H1 (cell line): ENCODE results near the gene F5. TPM values are rescaled to one million over a fixed set of nuclear protein-coding genes. Genes with fewer than 3 reads are reported as not detected.

Experiments
- CTCF ChIA-PET: fragments of 300-600 bp; sonication (Branson Sonifier 250); formaldehyde crosslinking; loops from one replicate; lab custom pipeline; 2021; ENCODE audit not compliant: partially characterized antibody; lab: Charles Lee
- POLR2A ChIA-PET: fragments of 300-600 bp; sonication (Branson Sonifier 250); formaldehyde crosslinking; loops from one replicate; lab custom pipeline; 2021; ENCODE audit warnings: inconsistent platforms; ENCODE audit not compliant: partially characterized antibody; lab: Charles Lee
- DNase-seq, 2 experiments: peaks; one replicate each; pipeline versions ENCODE4 v3.0.0 to v3.0.0-alpha.2; 2010 to 2022; ENCODE audit warnings: low spot score in 2 of 2, low read depth in 1 of 2, mixed read lengths in 1 of 2
- FAIRE-seq: peaks from 2 replicates; lab custom pipeline; 2011; peaks lifted over from hg19 to GRCh38; lab: Jason Lieb, UNC
- H2AFZ ChIP-seq: 2 replicates; pipeline ENCODE4 v1.8.1; 2012; ENCODE audit warnings: low read length, inconsistent platforms
- H2AK5ac ChIP-seq: 2 replicates; pipeline ENCODE4 v1.6.1; 2013; ENCODE audit warnings: low read depth, low read length
- H2BK120ac ChIP-seq: replicated peaks from 2 replicates; pipeline ENCODE3; 2013; ENCODE audit warnings: low read depth, low read length, inconsistent platforms
- H2BK12ac ChIP-seq: 2 replicates; pipeline ENCODE4 v1.6.1; 2013; ENCODE audit warnings: low read depth, low read length
- H2BK15ac ChIP-seq: 2 replicates; pipeline ENCODE4 v1.6.1; 2013; ENCODE audit warnings: low read length
- H2BK20ac ChIP-seq: 2 replicates; pipeline ENCODE4 v1.6.1; 2013; ENCODE audit warnings: low read length
- H2BK5ac ChIP-seq: 2 replicates; pipeline ENCODE4 v1.6.1; 2013; ENCODE audit warnings: low read depth, low read length
- H3K14ac ChIP-seq: 2 replicates; pipeline ENCODE4 v1.6.1; 2013; ENCODE audit warnings: inconsistent platforms; ENCODE audit not compliant: insufficient read length
- H3K18ac ChIP-seq: 2 replicates; pipeline ENCODE4 v1.6.1; 2013; ENCODE audit warnings: low read length; ENCODE audit errors: extremely low read depth
- H3K23ac ChIP-seq: 2 replicates; pipeline ENCODE4 v1.6.1; 2013; ENCODE audit warnings: inconsistent platforms; ENCODE audit not compliant: insufficient read length
- H3K23me2 ChIP-seq: 2 replicates; pipeline ENCODE4 v1.6.1; 2013; ENCODE audit warnings: low read depth, low read length
- H3K27ac ChIP-seq: 2 replicates; pipeline ENCODE4 v1.6.1; 2011; ENCODE audit warnings: low read depth, low read length, inconsistent platforms
- H3K27me3 ChIP-seq, 4 experiments: replicated peaks in 1 of 4; 1 replicate in 1 of 4; 2 replicates in 3 of 4; pipeline versions ENCODE4 v1.6.1 to v1.8.1; 2011 to 2013; ENCODE audit warnings: low read length in 3 of 4, mild to moderate bottlenecking in 3 of 4, inconsistent platforms in 2 of 4, mixed read lengths in 2 of 4, moderate library complexity in 1 of 4; ENCODE audit not compliant: control insufficient read depth in 3 of 4, insufficient read depth in 3 of 4; ENCODE audit errors: extremely low read depth in 1 of 4
- H3K36me3 ChIP-seq, 4 experiments: 2 replicates each; pipeline versions ENCODE4 v1.6.1 to v1.8.1; 2011 to 2013; ENCODE audit warnings: mild to moderate bottlenecking in 4 of 4, low read length in 3 of 4, moderate library complexity in 2 of 4, control low read depth in 1 of 4, inconsistent platforms in 1 of 4; ENCODE audit not compliant: insufficient read depth in 4 of 4, control insufficient read depth in 2 of 4
- H3K4ac ChIP-seq: replicated peaks from 2 replicates; pipeline ENCODE3; 2013; ENCODE audit warnings: low read length, low read depth, mixed read lengths, inconsistent platforms; ENCODE audit not compliant: insufficient read length
- H3K4me1 ChIP-seq, 4 experiments: replicated peaks in 1 of 4; 1 replicate in 1 of 4; 2 replicates in 3 of 4; pipeline versions ENCODE4 v1.6.1 to v1.8.1; 2011 to 2013; ENCODE audit warnings: low read length in 3 of 4, inconsistent platforms in 2 of 4, mixed read lengths in 1 of 4; ENCODE audit not compliant: insufficient read depth in 4 of 4, control insufficient read depth in 3 of 4
- H3K4me2 ChIP-seq, 2 experiments: 2 replicates each; pipeline versions ENCODE4 v1.6.1 to v1.8.1; 2011 to 2013; ENCODE audit warnings: low read depth in 2 of 2, low read length in 2 of 2, control low read depth in 1 of 2, inconsistent platforms in 1 of 2, mild to moderate bottlenecking in 1 of 2; ENCODE audit not compliant: insufficient read depth in 1 of 2
- H3K4me3 ChIP-seq, 4 experiments: fragments of 200-600, 300-600 bp in 1 of 4; sonication (generic), shearing (Covaris generic), sonication (Bioruptor Twin) in 1 of 4; 2 replicates each; pipeline versions ENCODE4 v1.5.1 to v1.8.1; 2011 to 2016; ENCODE audit warnings: low read length in 4 of 4, low read depth in 3 of 4, control low read depth in 2 of 4, inconsistent platforms in 2 of 4, mild to moderate bottlenecking in 2 of 4, mixed read lengths in 1 of 4, moderate library complexity in 1 of 4; ENCODE audit not compliant: insufficient read depth in 2 of 4; ENCODE audit errors: extremely low read depth in 1 of 4
- H3K56ac ChIP-seq: replicated peaks from 2 replicates; pipeline ENCODE3; 2013; ENCODE audit warnings: low read depth, mild to moderate bottlenecking, mixed read lengths, low read length, inconsistent platforms; ENCODE audit not compliant: insufficient read length
- H3K79me1 ChIP-seq: 2 replicates; pipeline ENCODE4 v1.6.1; 2013; ENCODE audit warnings: low read depth, low read length, control low read depth
- H3K79me2 ChIP-seq, 2 experiments: 2 replicates each; pipeline versions ENCODE4 v1.6.1 to v1.8.1; 2012 to 2013; ENCODE audit warnings: low read length in 2 of 2, mild to moderate bottlenecking in 2 of 2, inconsistent platforms in 1 of 2; ENCODE audit not compliant: insufficient read depth in 2 of 2, control insufficient read depth in 1 of 2
- H3K9ac ChIP-seq, 4 experiments: replicated peaks in 1 of 4; 1 replicate in 1 of 4; 2 replicates in 3 of 4; pipeline versions ENCODE4 v1.6.1 to v1.8.1; 2011 to 2013; ENCODE audit warnings: low read depth in 3 of 4, low read length in 3 of 4, control low read depth in 2 of 4, mild to moderate bottlenecking in 2 of 4, moderate library complexity in 2 of 4, inconsistent platforms in 1 of 4; ENCODE audit errors: extremely low read depth in 1 of 4
- H3K9me3 ChIP-seq, 2 experiments: 2 replicates each; pipeline versions ENCODE4 v1.6.1 to v1.8.1; 2012 to 2013; ENCODE audit warnings: mild to moderate bottlenecking in 2 of 2, moderate library complexity in 2 of 2, control low read depth in 1 of 2, inconsistent platforms in 1 of 2, low read depth in 1 of 2, low read length in 1 of 2, mixed read lengths in 1 of 2; ENCODE audit not compliant: insufficient read depth in 2 of 2
- H4K20me1 ChIP-seq, 2 experiments: replicated peaks in 1 of 2; 2 replicates each; pipeline versions ENCODE3 to v1.8.1; 2011 to 2013; ENCODE audit warnings: inconsistent platforms in 2 of 2, low read length in 2 of 2, mild to moderate bottlenecking in 1 of 2; ENCODE audit not compliant: insufficient read depth in 2 of 2, control insufficient read depth in 1 of 2
- H4K5ac ChIP-seq: 2 replicates; pipeline ENCODE4 v1.6.1; 2013; ENCODE audit warnings: low read length, low read depth, mixed read lengths, inconsistent platforms; ENCODE audit not compliant: insufficient read length
- H4K8ac ChIP-seq: 2 replicates; pipeline ENCODE4 v1.8.0; 2013; ENCODE audit warnings: mild to moderate bottlenecking, moderate library complexity, low read length, inconsistent platforms; ENCODE audit not compliant: insufficient read depth; ENCODE audit errors: extremely low read depth
- H4K91ac ChIP-seq: replicated peaks from 2 replicates; pipeline ENCODE3; 2013; ENCODE audit warnings: low read length, mixed read lengths, inconsistent platforms; ENCODE audit not compliant: insufficient read length
- JUN ChIP-seq: IDR thresholded peaks from 2 replicates; pipeline ENCODE4 v1.6.1; 2011; ENCODE audit warnings: low read depth, mild to moderate bottlenecking, improper control_type of control experiment, low read length
- TEAD4 ChIP-seq: IDR thresholded peaks from 2 replicates; pipeline ENCODE4 v1.6.1; 2012; ENCODE audit warnings: low read depth, low read length, inconsistent platforms, mixed read lengths
- polyA plus RNA-seq, 7 experiments: library from polyadenylated mRNA; depleted of rRNA in 3 of 7; stranded (reverse) in 5 of 7; unstranded in 2 of 7; fragments of >200 nt in 5 of 7; fragments of 200-250 nt in 2 of 7; gene quantifications; 1 replicate in 5 of 7; 2 replicates in 1 of 7; 4 replicates in 1 of 7; pipeline versions ENCODE4 v1.2.1 to v1.2.3, GENCODE V29; 2011 to 2013; ENCODE audit warnings: missing spikeins in 2 of 7, mixed read lengths in 2 of 7
- total RNA-seq: library from RNA; stranded (reverse); fragmentation: NEBNext Ultra II Directional; extraction: Animal tissue kit (Norgen Biotek cat#: 25700); gene quantifications from 2 replicates; pipeline ENCODE4 v1.2.1, GENCODE V29; 2021
- TF ChIP-seq, protein P1 (sequence below): IDR thresholded peaks from 2 replicates; pipeline ENCODE4 v1.6.1; 2012; ENCODE audit warnings: inconsistent platforms

The F5 gene
- total and polyA plus RNA-seq, 2 of the 8 experiments (the other 6 are each of a cell fraction or from before 2014, with no cell fraction given), result 0.04 to 0.06 TPM

DNA sequence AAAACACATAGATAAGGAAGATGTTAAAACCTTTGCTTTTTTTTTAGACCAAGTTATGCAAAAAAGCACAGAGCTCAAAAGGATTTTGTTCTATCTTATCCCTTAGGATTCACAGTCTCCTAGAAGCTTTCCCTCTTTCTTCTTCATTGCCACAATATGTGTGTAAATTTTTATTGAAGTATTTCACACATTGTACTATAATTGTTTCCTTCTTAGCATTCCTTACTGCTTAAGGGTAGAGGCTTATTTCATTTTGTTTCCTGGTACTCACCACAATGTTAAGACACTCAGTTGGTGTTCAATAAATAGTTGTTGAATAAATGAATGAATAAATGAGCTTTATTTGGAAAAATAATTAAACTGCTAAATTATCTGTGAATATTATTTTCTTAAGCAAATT lies 70.6 kb downstream of the F5 start:
- DNase-seq (no peak), FAIRE-seq (no peak)
- POLR2A ChIA-PET, result interaction anchor here (1.0 kb wide), 1 partner anchor 30 kb away, joined by 3 read pairs; the partner anchor contains the start of gene SLC19A2
- Histone ChIP-seq H4K8ac (no peak overlapping the region), H3K4me2 (no peak overlapping the region), H4K20me1 (no peaks in the 10 kb centered on the region), H2AFZ (no peak overlapping the region), H2AK5ac (no peak overlapping the region), H2BK15ac (no peak overlapping the region), H3K56ac (no peak overlapping the region), H3K18ac (no peak overlapping the region), H3K9me3 (no peaks in the 10 kb centered on the region), H3K4ac (no peak overlapping the region), H4K91ac (no peak overlapping the region), H3K27me3 (no peaks in the 10 kb centered on the region), H3K36me3 (no peaks in the 10 kb centered on the region), H3K4me3 (no peak overlapping the region), H3K4me1 (no peaks in the 10 kb centered on the region), H3K14ac (no peak overlapping the region), H2BK5ac (no peak overlapping the region), H4K5ac (no peak overlapping the region), H2BK12ac (no peak overlapping the region), H3K27ac (no peak overlapping the region), H3K23ac (no peak overlapping the region), H2BK20ac (no peak overlapping the region), H3K79me2 (no peaks in the 10 kb centered on the region), H3K79me1 (no peaks in the 10 kb centered on the region), H2BK120ac (no peak overlapping the region), H3K9ac (no peak overlapping the region), H3K23me2 (no peaks in the 10 kb centered on the region)
- TF ChIP-seq TEAD4 (no peak), JUN (no peak)
- TF ChIP-seq, protein P1, sequence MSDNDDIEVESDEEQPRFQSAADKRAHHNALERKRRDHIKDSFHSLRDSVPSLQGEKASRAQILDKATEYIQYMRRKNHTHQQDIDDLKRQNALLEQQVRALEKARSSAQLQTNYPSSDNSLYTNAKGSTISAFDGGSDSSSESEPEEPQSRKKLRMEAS, result no peak
- CTCF ChIA-PET, result no interaction called here
